Frontal cortex (tissue), 4 donors: ENCODE results near the gene TM9SF3. TPM values are rescaled to one million over a fixed set of nuclear protein-coding genes. Genes with fewer than 3 reads are reported as not detected.

ENCODE experiments used
- DNase-seq, 2 donors: peaks; one replicate each; pipeline ENCODE4 v3.0.0; 2012; ENCODE audit warnings: low spot score in 2 of 2
- FAIRE-seq: peaks from 2 replicates; lab custom pipeline; 2012; peaks lifted over from hg19 to GRCh38; lab: Jason Lieb, UNC
- total RNA-seq: library from RNA; depleted of rRNA; stranded (reverse); fragments of >200 nt; gene quantifications from one replicate; pipeline ENCODE4 v1.2.3, GENCODE V29; 2014
- donor health status: control.
- donor health status: control.
- donor health status: control.

The TM9SF3 gene
- total RNA-seq, 1 donor from 2014 or later: 130 TPM

GRCh38 chr10:96516337-96516736 lies 70.5 kb downstream of the TM9SF3 start:
- FAIRE-seq (no peak), DNase-seq (no peak)

- FAIRE-seq: no peak
- DNase-seq: peak; percentile 84 to 86
Measured at GRCh38 chr10:96513698-96514561, 72.9 kb downstream of the TM9SF3 start, which contains the start of gene TLL2. Gene TLL2, minus strand, starts transcription at chr10:96513926. Its CDS starts 241 bp downstream, at chr10:96513685.

GRCh38 chr10:96513305-96513697 lies 73.5 kb downstream of the TM9SF3 start:
- FAIRE-seq (no peak), DNase-seq (no peak)

GRCh38 chr10:96512524-96513304 lies 74.1 kb downstream of the TM9SF3 start:
- DNase-seq (peak; percentile 28 to 34), FAIRE-seq (no peak)

- FAIRE-seq (no peak), DNase-seq (peak; percentile 23 to 43)
Measured at GRCh38 chr10:96511044-96511945, 75.5 kb downstream of the TM9SF3 start.

GRCh38 chr10:96509017-96509641 lies 77.7 kb downstream of the TM9SF3 start:
- DNase-seq (no peak), FAIRE-seq (no peak)

- FAIRE-seq (no peak), DNase-seq (no peak)
Measured at GRCh38 chr10:96507044-96507443, 79.8 kb downstream of the TM9SF3 start.

- DNase-seq (no peak), FAIRE-seq (no peak)
Measured at GRCh38 chr10:96505150-96506136, 81.4 kb downstream of the TM9SF3 start.

GRCh38 chr10:96502561-96503282 lies 84.1 kb downstream of the TM9SF3 start:
- FAIRE-seq (no peak), DNase-seq (no peak)

GRCh38 chr10:96501985-96502384 lies 84.8 kb downstream of the TM9SF3 start:
- FAIRE-seq (no peak), DNase-seq (no peak)

- no peak for FAIRE-seq
- no peak for DNase-seq
Measured at GRCh38 chr10:96500519-96500918, 86.3 kb downstream of the TM9SF3 start.

- FAIRE-seq (no peak), DNase-seq (no peak)
Measured at GRCh38 chr10:96500050-96500449, 86.8 kb downstream of the TM9SF3 start.

- no peak for DNase-seq
- no peak for FAIRE-seq
Measured at GRCh38 chr10:96497391-96497790, 89.4 kb downstream of the TM9SF3 start.

- FAIRE-seq (no peak), DNase-seq (no peak)
Measured at GRCh38 chr10:96496281-96496925, 90.4 kb downstream of the TM9SF3 start.

- FAIRE-seq (no peak), DNase-seq (no peak)
Measured at GRCh38 chr10:96495544-96495943, 91.3 kb downstream of the TM9SF3 start.

- no peak for DNase-seq
- no peak for FAIRE-seq
Measured at GRCh38 chr10:96494694-96495093, 92.1 kb downstream of the TM9SF3 start.

GRCh38 chr10:96493871-96494525 lies 92.8 kb downstream of the TM9SF3 start:
- DNase-seq: no peak
- no peak for FAIRE-seq
